T-helper 2 cell (primary cell): Measurements from ENCODE around the gene GNA12.
"Not testable (repeated sequence)": the region's sequence is repeated elsewhere in the genome, so short reads cannot be mapped to it uniquely, and the experiment has no call there.

Experiments
- DNase-seq, 5 experiments: peaks; one replicate each; pipeline versions ENCODE4 v3.0.0 to v3.0.0-alpha.2; 2012 to 2022

The GNA12 gene

GRCh38 chr7:2750004-2750407 lies 94.1 kb downstream of the GNA12 start:
- DNase-seq, result no peak

DNA sequence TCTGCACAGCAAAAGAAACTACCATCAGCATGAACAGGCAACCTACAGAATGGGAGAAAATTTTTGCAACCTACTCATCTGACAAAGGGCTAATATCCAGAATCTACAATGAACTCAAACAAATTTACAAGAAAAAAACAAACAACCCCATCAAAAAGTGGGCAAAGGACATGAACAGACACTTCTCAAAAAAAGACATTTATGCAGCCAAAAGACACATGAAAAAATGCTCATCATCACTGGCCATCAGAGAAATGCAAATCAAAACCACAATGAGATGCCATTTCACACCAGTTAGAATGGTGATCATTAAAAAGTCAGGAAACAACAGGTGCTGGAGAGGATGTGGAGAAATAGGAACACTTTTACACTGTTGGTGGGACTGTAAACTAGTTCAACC lies 95.4 kb downstream of the GNA12 start:
- not testable (repeated sequence) for DNase-seq

GRCh38 chr7:2743523-2744185 lies 100.5 kb downstream of the GNA12 start:
- DNase-seq, result not testable (repeated sequence)

- DNase-seq, result no peak
Measured at GRCh38 chr7:2738766-2739549, 105.2 kb downstream of the GNA12 start.

- DNase-seq, result no peak
Measured at GRCh38 chr7:2737771-2738540, 106.2 kb downstream of the GNA12 start.

DNA sequence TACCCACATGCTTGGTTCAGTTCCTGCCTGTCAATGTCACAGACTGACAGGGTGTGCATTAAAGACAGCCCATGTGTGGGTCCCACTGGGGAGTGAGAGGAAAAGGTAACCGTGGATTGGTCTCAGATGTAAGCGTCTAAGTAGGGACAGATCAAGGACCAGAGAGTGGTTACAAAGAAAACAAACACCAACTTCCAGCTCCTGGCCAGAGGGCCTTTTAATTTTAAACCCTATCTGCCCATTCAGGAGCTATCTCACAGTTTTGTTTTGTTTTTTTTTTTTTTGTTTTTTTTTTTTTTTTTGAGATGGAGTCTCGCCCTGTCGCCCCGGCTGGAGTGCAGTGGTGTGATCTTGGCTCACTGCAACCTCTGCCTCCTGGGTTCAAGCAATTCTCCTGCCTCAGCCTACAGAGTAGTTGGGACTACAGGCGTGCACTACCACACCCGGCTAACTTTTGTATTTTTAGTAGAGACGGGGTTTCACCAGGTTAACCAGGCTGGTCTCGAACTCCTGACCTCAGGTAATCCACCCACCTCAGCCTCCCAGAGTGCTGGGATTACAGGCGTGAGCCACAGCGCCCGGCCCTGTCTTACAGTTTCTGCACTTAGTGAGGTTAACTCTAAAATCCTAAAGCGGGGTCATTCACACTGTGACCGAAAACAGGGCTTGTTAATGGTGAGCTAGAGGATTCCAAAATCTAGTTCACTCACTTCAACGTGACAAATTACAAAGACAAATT lies 106.9 kb downstream of the GNA12 start:
- not testable (repeated sequence) for DNase-seq

DNA sequence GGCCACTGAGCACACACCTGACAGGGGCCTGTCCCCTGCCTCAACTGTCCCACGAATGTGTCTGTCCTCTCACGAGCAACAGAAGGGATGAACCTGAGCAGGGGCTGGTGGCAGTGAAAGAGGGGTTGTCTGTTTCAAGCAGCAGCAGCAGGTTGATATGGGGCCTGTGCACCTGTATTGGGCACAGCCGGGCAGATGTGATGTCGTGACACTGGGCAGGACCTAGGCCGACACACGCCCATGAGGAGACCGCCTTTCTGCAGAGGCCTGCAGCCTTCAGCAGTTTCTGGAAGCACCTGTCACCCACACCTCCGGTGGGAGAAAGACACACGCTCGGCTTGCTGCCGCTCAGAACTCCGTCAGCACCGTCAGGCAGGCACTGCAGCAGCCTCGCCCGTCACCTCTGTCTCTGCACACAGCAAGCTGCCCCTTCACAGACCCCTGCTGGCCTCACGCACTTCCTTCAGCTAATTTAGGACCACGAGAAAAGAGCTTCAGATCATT lies 107.6 kb downstream of the GNA12 start:
- no peak for DNase-seq

DNA sequence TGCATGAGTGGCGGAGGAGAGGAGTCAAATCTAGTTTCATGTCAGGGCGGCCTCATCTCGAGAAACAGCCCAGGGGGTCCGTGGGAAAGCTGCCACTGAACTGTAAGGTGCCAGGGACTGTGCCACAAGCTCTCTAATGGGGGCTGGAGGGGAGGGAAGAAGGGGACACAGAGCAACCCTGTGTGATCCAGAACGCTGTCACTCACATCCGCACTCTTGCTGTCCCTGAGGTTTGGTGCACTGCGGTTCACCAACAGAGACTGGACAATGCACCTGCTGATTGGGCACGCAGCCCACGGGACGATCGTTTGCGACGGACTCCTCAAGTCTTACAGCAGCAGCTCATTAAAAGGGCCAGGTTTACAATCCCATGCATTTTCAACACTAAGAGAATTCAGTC lies 108.4 kb downstream of the GNA12 start:
- DNase-seq, result no peak

GRCh38 chr7:2734751-2735571 lies 109.1 kb downstream of the GNA12 start:
- no peak for DNase-seq

DNA sequence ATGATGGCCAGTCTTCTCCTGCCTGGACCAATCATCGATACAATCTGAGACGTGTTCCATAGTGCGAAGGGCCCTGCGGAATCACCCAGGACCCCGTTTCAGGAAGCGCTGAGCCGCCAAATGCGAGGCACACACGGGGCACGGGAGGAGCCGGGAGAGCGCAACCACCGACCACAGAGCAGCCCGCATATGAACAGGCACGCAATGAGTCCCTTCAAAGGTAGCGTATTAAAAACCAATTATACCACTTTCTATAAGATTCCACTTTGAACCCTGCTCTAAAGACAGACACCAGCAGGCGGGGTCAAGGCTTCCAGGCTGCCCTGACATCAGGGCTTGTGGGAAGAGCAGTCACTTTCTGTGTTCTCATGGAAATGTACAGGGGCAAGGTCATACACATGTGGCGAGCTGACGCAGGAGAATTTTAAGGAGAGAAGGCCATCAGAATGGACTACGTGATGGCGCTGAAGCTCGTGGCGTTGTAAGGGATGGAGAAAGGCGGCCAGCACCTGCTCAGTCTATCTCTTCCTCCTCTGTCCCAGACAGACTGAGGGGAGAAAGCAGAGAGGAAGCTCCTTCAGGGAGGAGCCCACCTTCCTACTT lies 109.9 kb downstream of the GNA12 start:
- DNase-seq, result no peak

GRCh38 chr7:2732959-2733584 lies 111.0 kb downstream of the GNA12 start:
- DNase-seq, result no peak

- no peak for DNase-seq
Measured at GRCh38 chr7:2732388-2732787, 111.7 kb downstream of the GNA12 start.

GRCh38 chr7:2730846-2731770 lies 113.0 kb downstream of the GNA12 start:
- DNase-seq, result no peak

DNA sequence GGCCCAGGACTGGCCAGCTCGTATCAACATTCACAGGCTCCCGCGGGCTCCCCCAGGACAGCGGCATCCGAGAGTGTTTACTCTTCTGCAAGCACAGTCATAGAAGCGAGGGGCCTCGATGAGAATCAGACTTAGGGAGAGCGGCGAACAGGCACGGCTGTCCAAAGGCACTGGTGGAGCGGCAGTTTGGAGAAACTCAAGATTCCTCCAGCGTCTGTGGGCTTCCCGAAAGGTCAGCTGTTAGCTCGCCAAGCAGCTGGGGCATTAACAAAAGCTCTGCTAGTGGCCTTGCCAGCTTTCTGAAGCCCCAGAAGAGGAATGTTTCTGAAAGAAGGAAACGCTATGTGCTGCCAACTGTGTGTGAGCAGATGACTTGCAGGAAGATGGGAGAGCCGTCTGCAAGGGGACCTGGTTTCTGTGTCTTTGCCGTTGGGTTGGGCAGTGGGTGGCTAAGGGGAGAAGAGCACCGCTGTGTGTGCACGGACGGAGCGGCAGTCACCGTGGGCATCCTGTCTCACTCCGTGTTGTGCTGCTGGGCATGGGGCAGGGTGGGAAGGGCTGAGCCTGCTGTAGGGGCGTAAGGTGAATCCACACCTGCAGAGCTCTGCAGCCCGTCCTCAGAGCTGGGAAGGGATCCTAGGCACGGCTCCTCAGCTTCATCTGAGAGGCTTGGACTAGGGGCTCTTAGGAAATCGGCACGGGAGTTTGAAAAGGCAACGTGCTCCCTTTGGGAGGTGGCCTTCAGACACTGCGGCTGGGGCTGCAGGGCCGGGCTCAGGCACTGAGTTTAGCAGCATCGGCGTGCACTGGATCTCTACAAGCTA lies 114.0 kb downstream of the GNA12 start:
- DNase-seq, result no peak

DNA sequence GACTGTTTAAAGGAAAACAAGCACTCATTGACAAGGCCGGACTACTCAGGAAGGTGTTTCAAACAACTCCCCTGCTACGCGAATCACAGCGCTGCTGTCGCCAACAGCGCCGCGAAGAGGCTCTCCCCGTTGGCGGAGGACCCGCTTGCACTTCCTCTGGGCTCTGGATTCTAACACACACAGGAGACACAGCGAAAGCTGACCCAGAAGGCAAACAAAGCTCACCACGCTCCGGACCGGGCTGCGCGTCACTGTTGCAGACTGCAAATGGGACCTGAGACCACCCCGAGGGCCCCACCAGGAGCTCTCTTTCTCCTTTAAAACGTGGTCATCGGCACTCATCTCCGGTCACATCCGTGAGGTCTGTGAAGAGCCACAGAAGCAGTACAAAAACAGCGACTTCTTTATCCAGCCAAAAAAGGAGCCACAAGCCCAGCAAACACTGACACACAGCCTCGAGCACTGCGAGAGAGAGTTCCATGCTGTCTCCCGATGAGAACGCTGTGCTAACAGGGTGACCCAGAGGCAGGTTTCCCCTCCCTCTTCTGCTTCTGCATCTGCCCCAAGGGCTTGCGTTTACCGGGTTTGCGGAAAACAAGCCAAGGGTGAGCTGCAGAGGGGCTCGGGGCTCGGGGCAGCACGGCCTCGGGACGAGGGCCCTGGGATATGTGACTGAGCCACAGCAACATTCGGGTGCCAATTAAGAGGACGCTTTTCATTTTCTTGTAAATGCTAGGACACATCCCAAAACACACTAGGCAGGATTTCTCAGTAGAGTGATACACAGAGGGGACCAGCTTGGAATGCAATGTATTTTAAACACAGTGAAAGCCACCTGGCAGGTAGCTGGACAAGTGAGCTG lies 114.8 kb downstream of the GNA12 start:
- DNase-seq, result no peak

- DNase-seq, result no peak
Measured at GRCh38 chr7:2728316-2729030, 115.6 kb downstream of the GNA12 start.

DNA sequence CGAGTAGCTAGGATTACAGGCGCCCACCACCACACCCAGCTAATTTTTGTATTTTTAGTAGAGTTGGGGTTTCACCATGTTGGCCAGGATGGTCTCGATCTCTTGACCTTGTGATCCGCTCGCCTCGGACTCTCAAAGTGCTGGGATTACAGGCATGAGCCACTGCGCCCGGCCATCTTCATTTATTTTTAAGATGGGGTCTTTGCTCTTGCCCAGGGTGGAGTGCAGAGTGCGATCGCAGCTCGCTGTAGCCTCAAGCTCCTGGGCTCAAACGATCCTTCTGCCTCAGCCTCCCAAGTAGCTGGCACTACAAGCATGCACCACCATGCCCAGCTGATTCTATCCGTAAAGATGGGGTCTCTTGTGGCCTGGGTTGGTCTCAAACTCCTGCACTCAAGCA lies 116.9 kb downstream of the GNA12 start:
- not testable (repeated sequence) for DNase-seq
